HFF-Myc (cell line): Measurements from ENCODE around the gene CAPN15.
A peak's percentile ranks its signal among the peaks of the same experiment; 100 is the strongest.

ENCODE experiments used
- DNase-seq: peaks from one replicate; pipeline ENCODE4 v3.0.0-alpha.2; 2011; ENCODE audit warnings: low read depth; ENCODE audit errors: extremely low read depth
- H3K4me3 ChIP-seq: replicated peaks from 2 replicates; pipeline ENCODE4 v1.5.1; 2011; ENCODE audit warnings: low read depth, mild to moderate bottlenecking, control low read depth, low read length
- TF ChIP-seq, protein P1 (sequence below): IDR thresholded peaks from 2 replicates; pipeline ENCODE4 v1.5.1; 2012; ENCODE audit warnings: mild to moderate bottlenecking, low read depth, low read length, control low read depth; ENCODE audit errors: missing control alignments

The CAPN15 gene

DNA sequence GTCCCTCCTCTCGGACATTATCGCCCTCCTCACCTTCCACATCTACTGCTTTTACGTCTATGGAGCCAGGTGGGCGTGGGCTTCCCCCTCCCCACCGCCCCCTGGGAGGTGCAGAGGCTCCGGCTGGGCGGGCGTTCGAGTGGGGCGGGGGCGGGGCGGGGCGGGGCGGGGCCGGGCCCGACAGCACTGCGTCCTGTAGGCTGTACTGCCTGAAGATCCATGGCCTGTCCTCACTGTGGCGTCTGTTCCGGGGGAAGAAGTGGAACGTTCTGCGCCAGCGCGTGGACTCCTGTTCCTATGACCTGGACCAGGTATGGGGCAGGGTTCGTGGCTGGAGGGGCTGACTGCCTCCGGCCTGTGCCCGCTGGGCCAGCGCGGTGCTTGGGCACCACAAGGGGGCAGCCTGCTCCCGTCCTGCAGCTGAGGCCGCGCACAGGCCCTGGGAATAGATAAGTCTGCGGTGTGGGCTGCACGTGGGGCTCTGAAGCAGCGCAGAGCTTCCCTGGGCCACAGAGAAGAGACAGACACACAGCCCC, 51.4 kb downstream of the CAPN15 start:
- no peak overlapping the region for H3K4me3 ChIP-seq
- TF ChIP-seq, protein P1, sequence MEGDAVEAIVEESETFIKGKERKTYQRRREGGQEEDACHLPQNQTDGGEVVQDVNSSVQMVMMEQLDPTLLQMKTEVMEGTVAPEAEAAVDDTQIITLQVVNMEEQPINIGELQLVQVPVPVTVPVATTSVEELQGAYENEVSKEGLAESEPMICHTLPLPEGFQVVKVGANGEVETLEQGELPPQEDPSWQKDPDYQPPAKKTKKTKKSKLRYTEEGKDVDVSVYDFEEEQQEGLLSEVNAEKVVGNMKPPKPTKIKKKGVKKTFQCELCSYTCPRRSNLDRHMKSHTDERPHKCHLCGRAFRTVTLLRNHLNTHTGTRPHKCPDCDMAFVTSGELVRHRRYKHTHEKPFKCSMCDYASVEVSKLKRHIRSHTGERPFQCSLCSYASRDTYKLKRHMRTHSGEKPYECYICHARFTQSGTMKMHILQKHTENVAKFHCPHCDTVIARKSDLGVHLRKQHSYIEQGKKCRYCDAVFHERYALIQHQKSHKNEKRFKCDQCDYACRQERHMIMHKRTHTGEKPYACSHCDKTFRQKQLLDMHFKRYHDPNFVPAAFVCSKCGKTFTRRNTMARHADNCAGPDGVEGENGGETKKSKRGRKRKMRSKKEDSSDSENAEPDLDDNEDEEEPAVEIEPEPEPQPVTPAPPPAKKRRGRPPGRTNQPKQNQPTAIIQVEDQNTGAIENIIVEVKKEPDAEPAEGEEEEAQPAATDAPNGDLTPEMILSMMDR: peak; percentile 77
- no peak for DNase-seq

DNA sequence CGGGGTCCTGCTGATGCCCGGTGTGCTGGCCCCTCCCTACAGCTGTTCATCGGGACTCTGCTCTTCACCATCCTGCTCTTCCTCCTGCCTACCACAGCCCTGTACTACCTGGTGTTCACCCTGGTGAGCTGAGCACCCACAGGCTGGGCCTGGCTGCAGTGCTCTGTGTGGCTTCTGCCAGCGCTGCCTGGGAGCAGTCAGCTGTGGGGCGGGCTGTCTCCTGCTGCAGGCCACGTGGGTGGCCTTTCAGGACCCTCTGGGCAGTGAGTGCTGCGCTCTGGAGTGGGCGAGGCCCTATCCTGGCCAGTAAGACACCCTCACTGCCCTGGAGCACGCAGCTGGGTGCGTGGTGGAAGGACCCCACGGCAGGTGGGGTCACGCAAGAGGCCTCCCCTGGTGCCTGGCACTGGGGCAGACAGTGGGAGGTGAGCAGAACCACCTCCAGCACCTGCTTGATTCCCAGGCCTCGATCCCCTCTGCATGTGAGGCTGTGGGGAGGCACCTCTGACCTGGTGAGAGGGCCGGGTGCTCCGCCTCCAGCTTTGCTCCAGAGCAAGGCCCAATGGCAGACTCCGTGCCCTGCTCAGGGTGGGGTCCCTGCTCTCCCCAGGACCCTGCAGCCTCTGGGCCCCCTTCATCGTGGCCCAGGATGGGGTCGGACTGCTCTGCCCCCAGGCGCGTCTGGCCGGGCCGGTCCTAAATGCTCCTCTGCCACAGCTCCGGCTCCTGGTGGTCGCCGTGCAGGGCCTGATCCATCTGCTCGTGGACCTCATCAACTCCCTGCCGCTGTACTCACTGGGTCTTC, 52.8 kb downstream of the CAPN15 start:
- TF ChIP-seq, protein P1: no peak
- DNase-seq: no peak
- H3K4me3 ChIP-seq: no peak overlapping the region

DNA sequence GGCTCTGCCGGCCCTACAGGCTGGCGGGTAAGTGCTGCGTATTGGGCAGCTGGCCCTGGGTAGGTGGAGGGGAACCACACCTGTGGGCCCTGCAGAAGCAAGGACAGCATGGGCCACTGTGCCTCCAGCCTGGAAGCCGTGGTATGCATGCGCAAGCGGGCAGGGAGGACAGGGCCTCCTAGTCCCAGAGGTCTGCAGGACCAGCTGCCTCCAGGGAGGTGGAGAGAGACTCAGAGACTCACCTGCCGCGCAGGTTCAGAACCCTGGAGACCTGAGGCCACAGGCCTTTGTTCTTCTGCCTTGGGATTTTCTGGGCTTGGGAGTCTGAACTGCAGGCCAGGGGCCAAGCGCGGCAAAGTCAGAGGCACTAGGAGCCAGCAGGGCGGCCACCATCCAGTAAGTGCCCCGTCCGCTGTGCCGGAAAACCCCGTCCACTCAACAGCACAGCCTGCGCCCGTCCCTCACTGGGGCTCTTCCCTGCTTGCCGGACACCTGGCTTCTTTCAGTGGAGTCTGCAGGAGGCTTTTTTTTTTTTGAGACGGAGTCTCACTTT, 53.5 kb downstream of the CAPN15 start:
- no peak overlapping the region for H3K4me3 ChIP-seq
- TF ChIP-seq, protein P1: no peak
- DNase-seq: no peak

DNA sequence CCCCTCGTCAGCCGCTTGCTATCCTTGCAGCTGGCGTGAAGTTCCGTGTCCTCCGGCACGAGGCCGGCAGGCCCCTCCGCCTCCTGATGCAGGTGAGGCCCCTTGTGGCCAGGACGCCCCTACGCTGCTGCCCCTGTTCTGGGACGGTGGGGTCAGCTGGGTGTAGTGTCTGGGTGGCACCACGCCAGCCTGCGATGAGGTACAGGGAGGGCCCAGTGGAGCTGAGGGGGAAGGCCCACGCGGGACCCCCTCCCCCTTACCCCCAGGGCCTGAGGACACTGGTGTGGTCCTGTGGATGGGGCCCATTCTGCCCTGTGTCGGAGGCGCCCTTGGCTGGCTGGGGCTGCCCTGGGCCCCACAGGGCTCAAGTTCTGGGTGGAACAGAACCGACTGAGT, 54.7 kb downstream of the CAPN15 start:
- H3K4me3 ChIP-seq: no peak overlapping the region
- TF ChIP-seq, protein P1: no peak
- no peak for DNase-seq

DNA sequence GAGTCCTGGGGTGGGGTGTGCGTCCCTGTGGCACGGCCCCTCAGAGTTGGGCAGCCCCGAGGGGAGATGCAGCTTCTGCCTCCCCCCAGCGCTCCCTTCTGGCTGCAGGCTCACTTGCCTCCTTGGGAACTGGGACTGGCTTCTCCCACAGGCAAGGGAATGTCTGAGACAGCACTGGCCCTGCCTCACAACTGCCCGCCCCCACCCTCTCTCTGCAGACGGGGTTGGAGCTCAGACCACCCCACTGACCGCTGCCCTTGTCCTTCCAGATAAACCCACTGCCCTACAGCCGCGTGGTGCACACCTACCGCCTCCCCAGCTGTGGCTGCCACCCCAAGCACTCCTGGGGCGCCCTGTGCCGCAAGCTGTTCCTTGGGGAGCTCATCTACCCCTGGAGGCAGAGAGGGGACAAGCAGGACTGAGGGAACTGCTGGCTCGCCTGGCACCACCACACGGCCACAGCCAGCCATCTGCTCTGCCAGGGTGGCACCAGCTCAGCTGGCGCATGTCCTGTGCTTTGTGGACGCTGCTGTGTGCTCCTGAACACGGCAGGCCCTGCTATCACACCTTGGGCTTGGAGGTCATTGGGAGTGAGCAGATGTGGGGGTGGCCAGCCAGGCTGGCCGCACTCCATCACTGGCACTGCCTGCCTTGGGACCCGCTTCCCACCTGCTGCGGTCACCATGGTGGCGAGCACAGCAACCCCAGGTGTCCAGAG, 55.3 kb downstream of the CAPN15 start:
- TF ChIP-seq, protein P1: no peak
- no peak for DNase-seq
- no peak overlapping the region for H3K4me3 ChIP-seq

DNA sequence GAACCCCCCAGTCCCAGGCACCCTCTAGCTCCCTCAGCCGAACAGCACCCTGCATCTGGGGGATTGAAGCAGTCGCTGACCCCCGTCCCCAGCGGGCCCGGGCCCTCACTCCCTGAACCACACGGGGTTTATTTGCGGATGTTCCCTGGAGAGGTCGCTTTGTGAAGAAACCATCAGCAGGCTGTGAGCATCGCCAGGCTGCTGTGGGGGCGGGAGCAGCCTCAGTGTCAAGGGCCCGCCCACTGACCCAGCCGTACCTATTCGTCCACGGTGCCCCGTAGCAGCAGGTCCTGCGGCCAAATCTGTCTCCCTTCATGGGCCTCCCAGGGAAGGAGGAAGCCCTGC, 55.9 kb downstream of the CAPN15 start:
- H3K4me3 ChIP-seq: no peak overlapping the region
- DNase-seq: no peak

More for the DNA sequence above, 55.9 kb downstream of the CAPN15 start:
- TF ChIP-seq, protein P1: no peak
